GM03348 (cell line): ENCODE data around the gene SEC14L5.
"Not testable (repeated sequence)": the region's sequence is repeated elsewhere in the genome, so short reads cannot be mapped to it uniquely, and the experiment has no call there.

ENCODE experiments used
- DNase-seq: peaks from one replicate; pipeline ENCODE4 v3.0.0; 2012; ENCODE audit warnings: low spot score

Gene SEC14L5

GRCh38 chr16:4951583-4951982, 6.5 kb upstream of the SEC14L5 start:
- DNase-seq, result not testable (repeated sequence)

DNA sequence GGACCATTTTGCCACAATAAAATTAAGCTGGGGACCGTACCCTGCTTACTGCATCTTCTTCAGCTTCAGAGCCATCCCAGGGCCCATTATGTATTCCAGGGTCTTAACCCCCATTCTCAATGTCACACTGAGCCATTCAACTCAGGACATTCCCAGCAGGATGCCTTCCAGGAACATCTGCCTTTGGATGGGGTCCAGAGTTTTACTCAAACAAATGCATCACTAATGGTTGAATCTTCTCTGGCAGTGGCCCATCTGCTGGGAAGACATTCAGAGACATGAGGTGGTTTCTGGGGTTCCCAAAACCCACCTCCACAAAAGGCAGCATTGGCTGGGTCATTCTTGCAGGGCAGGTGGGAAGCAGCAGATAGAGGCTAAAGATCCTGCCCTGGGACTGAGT, 3.4 kb upstream of the SEC14L5 start:
- no peak for DNase-seq

DNA sequence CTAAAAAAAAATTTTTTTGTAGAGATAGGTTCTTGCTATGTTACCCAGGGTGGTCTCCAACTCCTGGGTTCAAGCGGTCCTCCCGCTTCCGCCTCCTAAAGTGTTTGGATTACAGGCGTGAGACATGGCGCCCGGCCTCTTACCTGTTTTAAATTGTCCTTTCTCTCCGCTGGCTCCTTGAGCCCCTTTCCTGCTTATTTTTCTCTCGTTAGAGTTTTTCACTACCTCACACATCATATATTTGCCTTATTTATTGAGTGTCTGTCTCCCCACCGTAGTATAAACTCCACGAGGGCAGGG, 760 bp upstream of the SEC14L5 start:
- no peak for DNase-seq

- DNase-seq, result no peak
Observed at GRCh38 chr16:4958510-4959438, 644 bp downstream of the SEC14L5 start.

GRCh38 chr16:4960579-4960978, 2.4 kb downstream of the SEC14L5 start:
- DNase-seq, result no peak

GRCh38 chr16:4962716-4963115, 4.6 kb downstream of the SEC14L5 start:
- no peak for DNase-seq

GRCh38 chr16:4963527-4963926, 5.4 kb downstream of the SEC14L5 start:
- not testable (repeated sequence) for DNase-seq

DNA sequence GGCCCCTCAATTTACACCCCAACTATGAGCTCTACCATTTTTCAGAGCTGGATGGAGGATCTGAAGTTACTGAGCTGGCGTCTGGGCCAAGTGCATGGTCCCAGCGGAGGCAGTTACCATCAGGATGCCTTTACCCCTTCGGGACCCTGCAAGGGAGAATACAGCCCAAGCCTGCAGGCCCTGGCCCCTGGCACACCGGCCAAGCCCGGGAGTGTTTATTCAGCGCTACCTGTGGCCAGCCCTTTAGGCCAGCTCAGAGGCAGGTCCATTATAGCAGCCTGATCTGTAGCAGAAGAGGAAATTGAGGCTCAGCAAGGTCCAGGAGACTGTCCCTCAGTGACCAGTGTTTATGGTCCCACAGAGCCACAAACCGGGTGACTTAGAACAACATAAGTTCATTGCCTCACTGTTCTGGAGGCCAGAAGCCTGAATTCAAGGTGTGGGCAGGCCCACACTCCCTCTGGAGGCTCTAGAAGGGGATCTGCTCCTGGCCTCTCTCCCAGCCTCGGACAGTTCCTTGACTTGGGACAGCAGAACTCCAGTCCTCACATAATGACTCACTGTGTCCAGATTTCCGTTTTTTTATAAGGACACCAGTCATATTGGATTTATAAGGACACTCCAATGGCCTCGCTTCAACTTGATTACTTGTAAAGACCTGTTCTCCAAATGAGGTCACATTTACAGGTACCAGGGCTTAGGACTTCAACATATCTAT, 8.8 kb downstream of the SEC14L5 start:
- no peak for DNase-seq

GRCh38 chr16:4968278-4968677, 10.1 kb downstream of the SEC14L5 start:
- DNase-seq, result not testable (repeated sequence)

GRCh38 chr16:4968879-4969483, 10.9 kb downstream of the SEC14L5 start:
- DNase-seq, result no peak

DNA sequence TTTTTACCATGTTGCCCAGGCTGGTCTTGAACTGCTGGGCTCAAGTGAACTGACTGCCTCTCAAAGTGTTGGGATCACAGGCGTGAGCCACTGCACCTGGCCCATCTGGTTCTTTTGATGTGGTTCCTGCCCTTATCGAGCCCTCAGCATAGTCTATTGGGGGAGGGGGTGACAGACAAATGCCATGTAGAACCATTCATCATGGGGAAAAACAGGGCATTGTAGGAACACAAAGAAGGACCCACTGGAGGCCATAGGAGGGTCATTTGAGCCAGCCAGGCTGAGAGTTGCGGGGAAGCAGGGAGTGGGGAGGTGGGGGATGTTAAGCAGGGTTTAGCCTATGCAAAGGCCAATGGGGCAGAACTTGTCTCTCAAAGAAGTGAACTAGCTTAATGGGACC, 11.9 kb downstream of the SEC14L5 start:
- no peak for DNase-seq

DNA sequence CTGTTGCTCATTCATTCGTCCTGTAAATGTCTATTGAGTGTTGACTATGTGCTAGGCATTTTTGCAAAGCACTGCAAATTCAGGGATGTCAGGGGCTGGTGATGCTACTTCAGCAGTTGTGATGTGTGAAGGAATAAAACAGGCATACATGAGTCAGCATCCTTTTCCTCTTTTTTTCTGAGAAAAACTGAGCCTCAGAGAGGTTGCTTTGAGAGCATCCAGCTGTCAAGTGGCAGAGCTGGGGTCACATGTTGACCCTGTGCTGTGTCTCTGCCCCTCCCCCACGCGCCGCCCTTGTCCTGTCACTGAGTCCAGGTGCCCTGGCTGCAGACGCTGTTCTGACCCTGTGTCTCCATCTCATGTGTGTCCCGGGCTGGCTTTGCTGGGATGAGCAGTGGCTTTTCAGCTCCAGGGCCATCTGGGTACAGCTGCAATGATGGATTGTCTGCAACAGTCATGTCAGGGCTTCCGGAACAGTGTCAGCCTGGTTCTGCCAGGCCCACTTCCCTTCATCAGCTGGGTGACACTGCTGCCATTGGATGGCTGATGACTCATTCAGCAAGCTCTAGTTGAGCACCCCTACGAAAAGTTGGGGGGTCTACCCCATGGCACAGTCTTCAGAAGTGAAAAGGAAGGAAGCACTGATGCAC, 14.9 kb downstream of the SEC14L5 start:
- no peak for DNase-seq

DNA sequence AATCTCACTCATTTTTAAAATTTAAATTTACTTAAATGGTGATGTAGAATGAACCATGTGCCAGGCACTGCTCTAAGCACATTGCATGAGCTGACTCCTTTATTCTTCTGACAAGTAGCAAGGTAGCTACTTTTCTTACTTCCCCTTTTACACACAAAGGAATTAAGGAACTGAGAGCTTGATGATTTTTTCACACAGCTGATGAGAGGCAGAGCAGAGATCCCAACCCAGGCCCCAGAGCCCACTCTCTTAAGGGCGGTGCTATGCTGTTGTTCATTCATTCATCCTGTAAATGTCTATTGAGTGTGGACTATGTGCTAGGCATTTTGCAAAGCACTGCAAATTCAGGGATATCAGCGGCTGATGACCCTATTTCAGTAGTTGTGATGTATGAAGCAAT, 17.9 kb downstream of the SEC14L5 start:
- DNase-seq, result no peak

DNA sequence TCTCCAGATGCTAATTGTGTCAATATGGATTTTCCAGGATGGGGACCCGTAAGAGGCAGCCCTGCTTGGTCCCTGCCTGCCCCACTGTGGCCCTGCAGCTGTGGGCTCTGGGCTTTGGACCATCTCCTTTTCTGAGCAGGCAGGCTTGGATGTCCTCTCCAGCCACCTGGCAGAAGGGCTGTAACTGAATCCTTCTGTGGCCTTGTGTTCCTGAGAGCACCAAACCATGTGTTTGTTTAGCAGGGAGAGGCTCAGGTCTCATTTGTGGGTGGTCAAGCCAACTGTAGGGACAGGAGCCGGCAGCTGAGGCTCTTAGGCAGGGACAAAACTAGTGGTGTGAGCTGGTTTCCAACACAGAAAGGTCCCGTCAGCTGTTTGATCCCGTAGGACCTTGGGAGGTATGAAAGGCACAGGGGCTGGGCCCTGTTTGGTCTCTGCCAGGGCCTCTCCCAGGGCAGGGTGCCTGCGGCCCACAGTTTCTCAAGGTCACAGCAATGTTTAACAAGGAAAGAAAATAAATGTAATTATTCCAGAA, 18.5 kb downstream of the SEC14L5 start:
- no peak for DNase-seq

DNA sequence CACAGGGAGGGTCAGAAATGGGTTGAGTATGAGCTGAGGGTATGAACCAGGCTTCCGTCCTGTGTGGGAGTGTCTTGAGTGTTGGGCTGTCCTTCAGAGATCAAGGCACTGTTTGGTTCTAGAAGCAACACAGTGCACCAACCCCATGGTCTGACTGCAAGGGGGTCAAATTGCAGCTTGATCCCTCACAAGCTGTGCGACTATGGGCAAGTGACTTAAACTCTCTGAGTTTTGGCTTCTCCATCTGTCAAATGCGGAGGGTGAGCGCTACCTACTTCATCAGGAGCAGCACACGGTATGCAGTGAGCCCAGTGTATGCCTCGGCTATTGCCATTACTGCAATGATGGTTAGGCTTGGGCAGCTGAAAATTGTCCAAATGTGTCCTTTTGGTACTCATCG, 21.0 kb downstream of the SEC14L5 start:
- DNase-seq, result no peak

- no peak for DNase-seq
Observed at GRCh38 chr16:4979736-4980660, 21.9 kb downstream of the SEC14L5 start.

GRCh38 chr16:4980691-4981090, 22.6 kb downstream of the SEC14L5 start:
- no peak for DNase-seq

- no peak for DNase-seq
Observed at GRCh38 chr16:4981473-4981872, 23.3 kb downstream of the SEC14L5 start.

GRCh38 chr16:4982056-4982867, 24.1 kb downstream of the SEC14L5 start:
- DNase-seq, result no peak
